H9 (cell line): Measurements from ENCODE around the gene DNAI2. TPM values are rescaled to one million over a fixed set of nuclear protein-coding genes. Genes with fewer than 3 reads are reported as not detected.

ENCODE experiments used
- DNase-seq: peaks from one replicate; pipeline ENCODE4 v3.0.0-alpha.2; 2017
- H2AFZ ChIP-seq: one replicate; pipeline ENCODE4 v1.6.1; 2013; ENCODE audit warnings: mild to moderate bottlenecking, low read length, control low read depth, moderate library complexity
- H2AK5ac ChIP-seq: 2 replicates; pipeline ENCODE4 v1.6.1; 2013; ENCODE audit warnings: low read length, control low read depth, mixed read lengths; ENCODE audit not compliant: insufficient read length
- H2BK120ac ChIP-seq: one replicate; pipeline ENCODE4 v1.6.1; 2013; ENCODE audit warnings: low read depth, mild to moderate bottlenecking, low read length, control low read depth, inconsistent platforms; ENCODE audit not compliant: poor library complexity, severe bottlenecking
- H2BK12ac ChIP-seq: 2 replicates; pipeline ENCODE4 v1.6.1; 2013; ENCODE audit warnings: low read length, control low read depth, mixed read lengths, low read depth; ENCODE audit not compliant: insufficient read length
- H2BK15ac ChIP-seq: 2 replicates; pipeline ENCODE4 v1.6.1; 2013; ENCODE audit warnings: low read depth, low read length, control low read depth
- H2BK20ac ChIP-seq: one replicate; pipeline ENCODE4 v1.6.1; 2013; ENCODE audit warnings: low read depth, mild to moderate bottlenecking, low read length, control low read depth, inconsistent platforms; ENCODE audit not compliant: poor library complexity, severe bottlenecking
- H2BK5ac ChIP-seq: 2 replicates; pipeline ENCODE4 v1.6.1; 2013; ENCODE audit warnings: low read length, control low read depth, mixed read lengths; ENCODE audit not compliant: insufficient read length
- H3K14ac ChIP-seq: 2 replicates; pipeline ENCODE4 v1.6.1; 2013; ENCODE audit warnings: low read length, control low read depth; ENCODE audit not compliant: insufficient read depth
- H3K18ac ChIP-seq: 2 replicates; pipeline ENCODE4 v1.6.1; 2013; ENCODE audit warnings: low read depth, mild to moderate bottlenecking, mixed read lengths, low read length, control low read depth; ENCODE audit not compliant: insufficient read length
- H3K23ac ChIP-seq: 2 replicates; pipeline ENCODE4 v1.6.1; 2013; ENCODE audit warnings: low read length, control low read depth, mixed read lengths, low read depth; ENCODE audit not compliant: insufficient read length
- H3K23me2 ChIP-seq: 2 replicates; pipeline ENCODE4 v1.6.1; 2013; ENCODE audit warnings: low read depth, mild to moderate bottlenecking, mixed read lengths, low read length, control low read depth; ENCODE audit not compliant: insufficient read length, poor library complexity, severe bottlenecking
- H3K27ac ChIP-seq: 2 replicates; pipeline ENCODE4 v1.5.1; 2013; ENCODE audit warnings: low read length, control low read depth, mixed read lengths, low read depth; ENCODE audit not compliant: insufficient read length
- H3K27me3 ChIP-seq: 2 replicates; pipeline ENCODE4 v1.6.1; 2013; ENCODE audit warnings: low read length, control low read depth, inconsistent platforms; ENCODE audit not compliant: insufficient read depth
- H3K4ac ChIP-seq: 2 replicates; pipeline ENCODE4 v1.6.1; 2013; ENCODE audit warnings: low read depth, mild to moderate bottlenecking, control low read depth, inconsistent platforms, low read length, moderate library complexity
- H3K4me1 ChIP-seq: 2 replicates; pipeline ENCODE4 v1.6.1; 2013; ENCODE audit warnings: low read length, control low read depth, inconsistent platforms; ENCODE audit not compliant: insufficient read depth
- H3K4me2 ChIP-seq: 2 replicates; pipeline ENCODE4 v1.6.1; 2013; ENCODE audit warnings: low read length, control low read depth, mixed read lengths; ENCODE audit not compliant: insufficient read length, insufficient read depth
- H3K56ac ChIP-seq: 2 replicates; pipeline ENCODE4 v1.6.1; 2013; ENCODE audit warnings: low read depth, mild to moderate bottlenecking, mixed read lengths, low read length, control low read depth; ENCODE audit not compliant: insufficient read length
- H3K79me1 ChIP-seq: 2 replicates; pipeline ENCODE4 v1.6.1; 2013; ENCODE audit warnings: low read depth, mild to moderate bottlenecking, moderate library complexity, low read length, control low read depth, inconsistent platforms; ENCODE audit not compliant: insufficient read depth, poor library complexity, severe bottlenecking
- H3K79me2 ChIP-seq: 2 replicates; pipeline ENCODE4 v1.6.1; 2013; ENCODE audit warnings: low read length, control low read depth, inconsistent platforms; ENCODE audit not compliant: insufficient read depth
- H3K9ac ChIP-seq: 2 replicates; pipeline ENCODE4 v1.6.1; 2013; ENCODE audit warnings: low read length, control low read depth, mixed read lengths; ENCODE audit not compliant: insufficient read length; ENCODE audit errors: extremely low read depth
- H3K9me3 ChIP-seq: one replicate; pipeline ENCODE4 v1.6.1; 2013; ENCODE audit warnings: low read depth, low read length, inconsistent platforms; ENCODE audit not compliant: control insufficient read depth
- H3T11ph ChIP-seq: one replicate; pipeline ENCODE4 v1.6.1; 2013; ENCODE audit warnings: mild to moderate bottlenecking, low read length, control low read depth, inconsistent platforms
- H4K20me1 ChIP-seq: one replicate; pipeline ENCODE4 v1.6.1; 2013; ENCODE audit not compliant: control insufficient read depth, insufficient read length, insufficient read depth
- H4K5ac ChIP-seq: 2 replicates; pipeline ENCODE4 v1.6.1; 2013; ENCODE audit warnings: low read depth, mild to moderate bottlenecking, mixed read lengths, low read length, control low read depth; ENCODE audit not compliant: insufficient read length
- H4K8ac ChIP-seq: replicated peaks from 2 replicates; pipeline ENCODE4 v1.6.1; 2013; ENCODE audit warnings: low read length, control low read depth, mixed read lengths, low read depth; ENCODE audit not compliant: insufficient read length
- H4K91ac ChIP-seq: 2 replicates; pipeline ENCODE4 v1.6.1; 2013; ENCODE audit warnings: low read depth, mild to moderate bottlenecking, moderate library complexity, mixed read lengths, low read length, control low read depth; ENCODE audit not compliant: insufficient read length
- H3K27ac Mint-ChIP-seq, 3 experiments: 2 replicates in 2 of 3; 3 replicates in 1 of 3; pipeline ENCODE4 v1.8.0; 2020 to 2021; ENCODE audit warnings: mixed read lengths in 3 of 3, mild to moderate bottlenecking in 1 of 3, moderate library complexity in 1 of 3
- H3K27me3 Mint-ChIP-seq: 2 replicates; pipeline ENCODE4 v1.8.0; 2021; ENCODE audit warnings: low read depth, mild to moderate bottlenecking, moderate library complexity, mixed read lengths
- H3K36me3 Mint-ChIP-seq, 3 experiments: 2 replicates in 2 of 3; 3 replicates in 1 of 3; pipeline ENCODE4 v1.8.0; 2020 to 2021; ENCODE audit warnings: low read depth in 3 of 3, mixed read lengths in 3 of 3; ENCODE audit not compliant: insufficient read depth in 1 of 3
- H3K4me1 Mint-ChIP-seq, 2 experiments: 2 replicates each; pipeline ENCODE4 v1.8.0; 2020; ENCODE audit warnings: mixed read lengths in 2 of 2
- H3K4me3 Mint-ChIP-seq, 2 experiments: 2 replicates in 1 of 2; 3 replicates in 1 of 2; pipeline ENCODE4 v1.8.0; 2020 to 2021; ENCODE audit warnings: mild to moderate bottlenecking in 2 of 2, mixed read lengths in 2 of 2, moderate library complexity in 1 of 2
- H3K9me3 Mint-ChIP-seq, 2 experiments: 2 replicates in 1 of 2; 3 replicates in 1 of 2; pipeline ENCODE4 v1.8.0; 2020; ENCODE audit warnings: mild to moderate bottlenecking in 2 of 2, mixed read lengths in 2 of 2, moderate library complexity in 1 of 2
- WGBS: extraction: QIAGEN DNeasy Blood & Tissue Kit; methylation state at CpG from one replicate; pipeline ENCODE4 v1.1.7; 2013; ENCODE audit warnings: missing lambda C conversion rate, low lambda C conversion rate, mixed read lengths; ENCODE audit not compliant: insufficient read length; ENCODE audit errors: extremely low coverage; 5-methylcytosine and 5-hydroxymethylcytosine counted together
- total RNA-seq: library from RNA; stranded (reverse); gene quantifications from 2 replicates; pipeline ENCODE4 v1.2.1, GENCODE V29; 2021
- TF ChIP-seq, protein P1 (sequence below): fragments of 200-600 bp; sonication (generic); conservative IDR thresholded peaks from 3 replicates; pipeline ENCODE4 v1.8.0; 2021; ENCODE audit warnings: antibody characterized with exemption, mild to moderate bottlenecking

DNAI2 gene
- total RNA-seq, 1 experiment from 2014 or later, result not detected

DNA sequence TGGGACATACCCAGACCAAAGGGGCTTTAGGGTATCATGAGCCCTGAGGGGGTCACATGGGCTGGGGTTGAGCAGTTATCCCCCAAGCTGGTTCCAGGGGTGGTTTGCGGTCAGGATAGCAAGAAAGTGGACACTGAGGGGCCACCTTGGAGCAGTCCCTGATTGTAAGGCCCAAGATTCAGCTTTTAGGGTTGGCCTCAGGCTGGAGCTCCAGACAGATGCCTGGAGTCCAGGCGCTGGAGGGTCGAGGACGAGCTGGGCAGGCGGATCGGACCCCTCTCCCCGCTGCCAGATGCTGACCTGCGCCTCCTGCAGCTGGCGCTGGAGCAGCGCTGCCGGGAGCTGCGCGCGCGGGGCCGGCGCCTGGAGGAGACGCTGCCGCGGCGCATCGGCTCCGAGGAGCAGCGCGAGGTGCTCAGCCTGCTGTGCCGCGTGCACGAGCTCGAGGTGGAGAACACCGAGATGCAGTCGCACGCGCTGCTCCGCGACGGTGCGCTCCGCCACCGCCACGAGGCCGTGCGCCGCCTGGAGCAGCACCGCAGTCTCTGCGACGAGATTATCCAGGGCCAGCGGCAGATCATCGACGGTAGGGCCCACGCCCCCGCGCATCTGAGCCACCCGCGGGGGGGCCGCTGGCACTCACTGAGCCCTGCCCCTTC, 77.6 kb downstream of the DNAI2 start:
- H3K4me1 Mint-ChIP-seq, result peaks cover 3 to 14% of the 10 kb centered on the region in 2 experiments; a peak in 3 of 4 replicates
- no peaks in the 10 kb centered on the region for H3K23me2 ChIP-seq
- H3K4me1 ChIP-seq, result no peaks in the 10 kb centered on the region
- TF ChIP-seq, protein P1, sequence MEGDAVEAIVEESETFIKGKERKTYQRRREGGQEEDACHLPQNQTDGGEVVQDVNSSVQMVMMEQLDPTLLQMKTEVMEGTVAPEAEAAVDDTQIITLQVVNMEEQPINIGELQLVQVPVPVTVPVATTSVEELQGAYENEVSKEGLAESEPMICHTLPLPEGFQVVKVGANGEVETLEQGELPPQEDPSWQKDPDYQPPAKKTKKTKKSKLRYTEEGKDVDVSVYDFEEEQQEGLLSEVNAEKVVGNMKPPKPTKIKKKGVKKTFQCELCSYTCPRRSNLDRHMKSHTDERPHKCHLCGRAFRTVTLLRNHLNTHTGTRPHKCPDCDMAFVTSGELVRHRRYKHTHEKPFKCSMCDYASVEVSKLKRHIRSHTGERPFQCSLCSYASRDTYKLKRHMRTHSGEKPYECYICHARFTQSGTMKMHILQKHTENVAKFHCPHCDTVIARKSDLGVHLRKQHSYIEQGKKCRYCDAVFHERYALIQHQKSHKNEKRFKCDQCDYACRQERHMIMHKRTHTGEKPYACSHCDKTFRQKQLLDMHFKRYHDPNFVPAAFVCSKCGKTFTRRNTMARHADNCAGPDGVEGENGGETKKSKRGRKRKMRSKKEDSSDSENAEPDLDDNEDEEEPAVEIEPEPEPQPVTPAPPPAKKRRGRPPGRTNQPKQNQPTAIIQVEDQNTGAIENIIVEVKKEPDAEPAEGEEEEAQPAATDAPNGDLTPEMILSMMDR, result peak; percentile 57
- H4K8ac ChIP-seq, result no peak overlapping the region
- no peak overlapping the region for H3K4ac ChIP-seq
- no peak overlapping the region for H2AK5ac ChIP-seq
- peak overlapping the region in 1 of 2 experiments; percentile 64; a peak in 2 of 5 replicates for H3K4me3 Mint-ChIP-seq
- peaks cover 95% of the 10 kb centered on the region for H3K27me3 Mint-ChIP-seq
- no peak overlapping the region for H2AFZ ChIP-seq
- no peaks in the 10 kb centered on the region for H3K79me2 ChIP-seq
- H4K20me1 ChIP-seq, result no peaks in the 10 kb centered on the region
- H3K23ac ChIP-seq, result no peak overlapping the region
- H3K56ac ChIP-seq, result no peak overlapping the region
- H3K4me2 ChIP-seq, result no peak overlapping the region
- no peak overlapping the region for H2BK120ac ChIP-seq
- H2BK12ac ChIP-seq, result no peak overlapping the region
- H3K14ac ChIP-seq, result no peak overlapping the region
- H4K91ac ChIP-seq, result no peak overlapping the region
- no peak overlapping the region for H4K5ac ChIP-seq
- H2BK5ac ChIP-seq, result no peak overlapping the region
- H3K27me3 ChIP-seq, result peaks cover 13% of the 10 kb centered on the region; the same call in 1 of the 2 replicates
- DNase-seq, result peak; percentile 81
- H3K36me3 Mint-ChIP-seq, result no peaks in the 10 kb centered on the region
- no peak overlapping the region for H2BK20ac ChIP-seq
- no peak overlapping the region for H3K18ac ChIP-seq
- no peak overlapping the region for H3K27ac ChIP-seq
- no peaks in the 10 kb centered on the region for H3K79me1 ChIP-seq
- no peak overlapping the region for H3K27ac Mint-ChIP-seq
- no peaks in the 10 kb centered on the region for H3K9me3 Mint-ChIP-seq
- H2BK15ac ChIP-seq, result no peak overlapping the region
- no peak overlapping the region for H3K9ac ChIP-seq
- no peaks in the 10 kb centered on the region for H3K9me3 ChIP-seq
- H3T11ph ChIP-seq, result no peak overlapping the region
- no CpG with 5 or more reads among the region's 55 CpGs for WGBS
